Spinal cord (tissue), 10 donors: Measurements from ENCODE around the gene KLK2. TPM values are rescaled to one million over a fixed set of nuclear protein-coding genes. Genes with fewer than 3 reads are reported as not detected.
A peak's percentile ranks its signal among the peaks of the same experiment; 100 is the strongest.

Experiments used
- DNase-seq, 6 donors: peaks; one replicate each; pipeline versions ENCODE4 v3.0.0 to v3.0.0-alpha.2; 2013 to 2015; ENCODE audit warnings: low spot score in 6 of 6, low read depth in 4 of 6
- H3K27ac ChIP-seq: one replicate; pipeline ENCODE4 v1.5.1; 2013; ENCODE audit warnings: low read depth, low read length, control low read depth
- H3K27me3 ChIP-seq: one replicate; pipeline ENCODE4 v1.6.1; 2013; ENCODE audit warnings: low read length; ENCODE audit not compliant: control insufficient read depth, insufficient read depth
- H3K36me3 ChIP-seq: one replicate; pipeline ENCODE4 v1.6.1; 2013; ENCODE audit warnings: low read length; ENCODE audit not compliant: control insufficient read depth, insufficient read depth
- H3K4me1 ChIP-seq: one replicate; pipeline ENCODE4 v1.6.1; 2013; ENCODE audit warnings: low read length; ENCODE audit not compliant: control insufficient read depth, insufficient read depth
- H3K4me3 ChIP-seq: one replicate; pipeline ENCODE4 v1.5.1; 2013; ENCODE audit warnings: low read depth, low read length, control low read depth
- H3K9me3 ChIP-seq: one replicate; pipeline ENCODE4 v1.6.1; 2013; ENCODE audit warnings: low read length; ENCODE audit not compliant: control insufficient read depth, insufficient read depth
- WGBS: methylation state at CpG from one replicate; pipeline ENCODE4 v1.1.5; 2013; ENCODE audit warnings: missing lambda C conversion rate; ENCODE audit not compliant: insufficient coverage; 5-methylcytosine and 5-hydroxymethylcytosine counted together
- polyA plus RNA-seq, 2 donors: library from polyadenylated mRNA; unstranded; fragments of 120-200 nt; gene quantifications; one replicate each; pipeline ENCODE4 v1.2.1, GENCODE V29; 2013; ENCODE audit not compliant: insufficient read length in 2 of 2
- total RNA-seq, 2 donors: library from RNA; depleted of rRNA in 1 of 2; stranded (reverse); fragments of 120-200 nt in 1 of 2; fragments of >200 nt in 1 of 2; gene quantifications; one replicate each; pipeline versions ENCODE4 v1.2.3 to v1.2.4, GENCODE V29; 2013 to 2014
- donor health status: healthy.

Gene KLK2
- total and polyA plus RNA-seq, 4 donors, result 0.06 to 0.38 (median 0.10) TPM; not detected in 1

DNA sequence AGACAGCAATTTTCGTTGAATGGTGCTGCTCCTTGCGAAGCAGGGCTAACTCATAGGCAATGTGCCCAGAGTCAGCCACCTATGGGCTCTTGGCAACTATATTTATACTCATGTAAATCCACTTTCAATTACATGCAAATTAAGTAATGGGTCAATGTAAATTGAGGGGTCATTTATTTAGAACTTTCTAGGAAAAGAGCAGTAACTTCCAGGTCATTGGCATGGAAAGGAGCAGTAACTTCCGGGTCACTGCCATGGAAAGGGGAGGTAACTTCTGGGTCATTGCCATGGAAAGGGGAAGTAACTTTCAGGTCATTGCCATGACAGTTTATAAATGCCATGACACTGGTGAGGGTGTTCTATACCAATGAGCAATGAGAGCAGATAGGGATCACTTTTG is 26.3 kb downstream of the KLK2 start:
- no peak overlapping the region for H3K27ac ChIP-seq
- DNase-seq, result no peak
- H3K4me3 ChIP-seq, result no peak overlapping the region
- no peaks in the 10 kb centered on the region for H3K27me3 ChIP-seq
- H3K36me3 ChIP-seq, result no peaks in the 10 kb centered on the region
- H3K9me3 ChIP-seq, result no peaks in the 10 kb centered on the region
- WGBS, result 71% methylated on average over 1 of the region's 3 CpGs
- H3K4me1 ChIP-seq, result no peaks in the 10 kb centered on the region

DNA sequence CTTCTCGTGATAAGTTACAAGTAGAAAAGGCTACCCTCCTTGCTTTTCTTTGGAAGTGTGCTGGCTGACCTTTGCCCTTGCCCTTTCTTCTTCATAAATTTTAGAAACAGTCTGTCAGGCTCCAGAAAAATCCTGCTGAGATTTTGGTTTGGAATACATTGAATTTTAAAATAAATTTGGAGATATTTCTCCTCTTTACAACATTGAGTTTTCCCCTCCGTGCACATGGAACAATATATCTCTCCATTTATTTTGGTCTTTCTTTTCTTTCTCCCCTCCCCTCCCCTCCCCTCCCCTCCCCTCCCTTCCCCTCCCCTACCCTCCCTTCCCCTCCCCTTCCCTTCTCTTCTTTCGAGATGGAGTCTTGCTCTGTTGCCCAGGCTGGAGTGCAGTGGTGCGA is 29.4 kb downstream of the KLK2 start:
- Histone ChIP-seq H3K4me3 (no peak overlapping the region), H3K36me3 (no peaks in the 10 kb centered on the region), H3K27ac (no peak overlapping the region), H3K9me3 (no peaks in the 10 kb centered on the region), H3K27me3 (peaks cover 8% of the 10 kb centered on the region), H3K4me1 (no peaks in the 10 kb centered on the region)
- no peak for DNase-seq
- WGBS, result 51% methylated on average over 2 of the region's 4 CpGs

GRCh38 chr19:50906217-50906616 is 33.0 kb downstream of the KLK2 start:
- H3K27ac ChIP-seq, result no peak overlapping the region
- H3K9me3 ChIP-seq, result no peaks in the 10 kb centered on the region
- DNase-seq, result no peak
- no peaks in the 10 kb centered on the region for H3K36me3 ChIP-seq
- peaks cover 13% of the 10 kb centered on the region for H3K4me1 ChIP-seq
- no peak overlapping the region for H3K4me3 ChIP-seq
- H3K27me3 ChIP-seq, result peaks cover 43% of the 10 kb centered on the region
- 21% methylated on average over 5 of the region's 5 CpGs for WGBS

- no peaks in the 10 kb centered on the region for H3K36me3 ChIP-seq
- H3K27me3 ChIP-seq, result peaks cover 63% of the 10 kb centered on the region
- H3K4me3 ChIP-seq, result no peak overlapping the region
- no peaks in the 10 kb centered on the region for H3K9me3 ChIP-seq
- WGBS, result 64% methylated on average over 24 of the region's 25 CpGs
- no peak overlapping the region for H3K27ac ChIP-seq
- DNase-seq, result no peak
- H3K4me1 ChIP-seq, result peaks cover 13% of the 10 kb centered on the region
These were observed 35.1 kb downstream of the KLK2 start for GRCh38 chr19:50908336-50908735.

- Histone ChIP-seq H3K4me3 (peak overlapping the region; percentile 12), H3K27ac (no peak overlapping the region), H3K9me3 (no peaks in the 10 kb centered on the region), H3K36me3 (no peaks in the 10 kb centered on the region), H3K4me1 (peaks cover 13% of the 10 kb centered on the region), H3K27me3 (peaks cover 64% of the 10 kb centered on the region)
- peak in 5 of 6 donors; percentile 24 to 94 (median 37) for DNase-seq
- WGBS, result 2% methylated on average over 36 of the region's 36 CpGs
These were observed 36.2 kb downstream of the KLK2 start for GRCh38 chr19:50909240-50910070.

- H3K27me3 ChIP-seq, result peaks cover 64% of the 10 kb centered on the region
- no peak overlapping the region for H3K27ac ChIP-seq
- no peak for DNase-seq
- H3K9me3 ChIP-seq, result no peaks in the 10 kb centered on the region
- H3K4me1 ChIP-seq, result peaks cover 13% of the 10 kb centered on the region
- no peaks in the 10 kb centered on the region for H3K36me3 ChIP-seq
- 69% methylated on average over 2 of the region's 4 CpGs for WGBS
- H3K4me3 ChIP-seq, result no peak overlapping the region
These were observed 37.5 kb downstream of the KLK2 start for GRCh38 chr19:50910722-50911121.

- Histone ChIP-seq H3K27ac (no peak within 1 kb of the TSS), H3K27me3 (peaks cover 61% of the 10 kb centered on the region), H3K4me3 (no peak within 1 kb of the TSS), H3K9me3 (no peaks in the 10 kb centered on the region), H3K4me1 (peaks cover 13% of the 10 kb centered on the region), H3K36me3 (no peaks in the 10 kb centered on the region)
- no peak for DNase-seq
- WGBS, result 70% methylated on average over 9 of the region's 9 CpGs
These were observed 38.2 kb downstream of the KLK2 start, which contains the start of gene KLK4 for GRCh38 chr19:50911206-50912101. Gene KLK4, minus strand, starts transcription at chr19:50911395. Its CDS starts 657 bp downstream, at chr19:50910738.

- WGBS, result 14% methylated on average over 15 of the region's 21 CpGs
- peaks cover 61% of the 10 kb centered on the region for H3K27me3 ChIP-seq
- H3K27ac ChIP-seq, result no peak overlapping the region
These were observed 38.9 kb downstream of the KLK2 start for GRCh38 chr19:50912102-50912599.

More at GRCh38 chr19:50912102-50912599, 38.9 kb downstream of the KLK2 start:
- H3K36me3 ChIP-seq, result no peaks in the 10 kb centered on the region
- H3K4me1 ChIP-seq, result peaks cover 13% of the 10 kb centered on the region
- no peaks in the 10 kb centered on the region for H3K9me3 ChIP-seq
- no peak overlapping the region for H3K4me3 ChIP-seq
- DNase-seq, result no peak
